Uterine smooth muscle cell (primary cell): ENCODE results near the gene ZNF784. TPM values are rescaled to one million over a fixed set of nuclear protein-coding genes. Genes with fewer than 3 reads are reported as not detected.

Experiments
- total RNA-seq: library from RNA; depleted of rRNA; stranded (reverse); fragments of >200 nt; gene quantifications from 2 replicates; pipeline ENCODE4 v1.2.3, GENCODE V29; 2014

The ZNF784 gene
- total RNA-seq = 4.4 and 5.4 TPM in 2 replicates

GRCh38 chr19:55624109-55625003, at the start of gene ZNF784:
ZNF784 (minus strand) TSS chr19:55624566; CDS start chr19:55624561, 5 bp downstream.

GRCh38 chr19:55654868-55655647, 30.7 kb upstream of the ZNF784 start, which contains the start of gene U2AF2:
U2AF2 (plus strand) TSS chr19:55655035; CDS start chr19:55655105, 70 bp downstream.

GRCh38 chr19:55647732-55648584, 23.6 kb upstream of the ZNF784 start, which contains the start of gene CCDC106:
CCDC106 (plus strand) TSS chr19:55648212; CDS start chr19:55649047, 835 bp downstream.

GRCh38 chr19:55643003-55643886, 18.9 kb upstream of the ZNF784 start, which contains the start of gene ZNF581:
ZNF581 (plus strand) TSS chr19:55643649; CDS start chr19:55644572, 923 bp downstream.

GRCh38 chr19:55640577-55641425, 16.4 kb upstream of the ZNF784 start, which contains the start of gene ZNF580:
ZNF580 (plus strand) TSS chr19:55641002; CDS start chr19:55642509, 1,507 bp downstream.

GRCh38 chr19:55605637-55606470, 18.5 kb downstream of the ZNF784 start, which contains the start of gene ZNF865:
ZNF865 (plus strand) TSS chr19:55605647; CDS start chr19:55613619, 7,972 bp downstream.

GRCh38 chr19:55599842-55600661, 24.3 kb downstream of the ZNF784 start, which contains the start of gene ZNF524:
ZNF524 (plus strand) TSS chr19:55600288; CDS start chr19:55602113, 1,825 bp downstream.

GRCh38 chr19:55599468-55599841, 24.9 kb downstream of the ZNF784 start, which contains the start of gene FIZ1:
FIZ1 (minus strand) TSS chr19:55599517; CDS start chr19:55597865, 1,652 bp downstream.

GRCh38 chr19:55580628-55581144, 43.7 kb downstream of the ZNF784 start, which contains the start of gene ZNF579:
ZNF579 (minus strand) TSS chr19:55580848; CDS start chr19:55579639, 1,209 bp downstream.

Other genes with a start within 250 kb of the ZNF784 start
- gene TMEM190, start 247.7 kb downstream of the ZNF784 start, total RNA-seq = 0.37 TPM in 1 of 2 replicates, not detected in the other
- gene TMEM238, start 240.3 kb downstream of the ZNF784 start, total RNA-seq = 0.33 and 0.75 TPM in 2 replicates
- 393 and 410 TPM in 2 replicates for gene RPL28, start 238.6 kb downstream of the ZNF784 start, total RNA-seq
- gene UBE2S, start 216.8 kb downstream of the ZNF784 start, total RNA-seq = 268 and 487 TPM in 2 replicates
- gene SHISA7, start 181.3 kb downstream of the ZNF784 start, total RNA-seq = not detected in 2 replicates
- gene ISOC2, start 162.9 kb downstream of the ZNF784 start, total RNA-seq = 52.5 and 63.2 TPM in 2 replicates
- not detected in 2 replicates for gene C19orf85, start 159.8 kb downstream of the ZNF784 start, total RNA-seq
- gene ZNF628, start 147.9 kb downstream of the ZNF784 start, total RNA-seq = 1.5 and 1.9 TPM in 2 replicates
- gene NAT14, start 139.4 kb downstream of the ZNF784 start, total RNA-seq = 19.1 and 29.9 TPM in 2 replicates
- 22.4 and 38.0 TPM in 2 replicates for gene SSC5D, start 136.1 kb downstream of the ZNF784 start, total RNA-seq
- gene SBK2, start 87.4 kb downstream of the ZNF784 start, total RNA-seq = 0.11 and 1.5 TPM in 2 replicates
- 0.12 TPM in 1 of 2 replicates, not detected in the other for gene SBK3, start 79.0 kb downstream of the ZNF784 start, total RNA-seq
- gene ZNF579, start 43.7 kb downstream of the ZNF784 start, total RNA-seq = 3.8 and 5.9 TPM in 2 replicates
- gene FIZ1, start 25.0 kb downstream of the ZNF784 start, total RNA-seq = 2.7 and 3.0 TPM in 2 replicates
- gene ZNF524, start 24.3 kb downstream of the ZNF784 start, total RNA-seq = 7.7 and 9.9 TPM in 2 replicates
- 1.00 and 1.2 TPM in 2 replicates for gene ZNF865, start 18.9 kb downstream of the ZNF784 start, total RNA-seq
- gene ZNF580, start 16.4 kb upstream of the ZNF784 start, total RNA-seq = 4.1 and 4.2 TPM in 2 replicates
- gene ZNF581, start 19.1 kb upstream of the ZNF784 start, total RNA-seq = 12.3 and 22.5 TPM in 2 replicates
- 2.5 and 8.5 TPM in 2 replicates for gene CCDC106, start 23.6 kb upstream of the ZNF784 start, total RNA-seq
- gene U2AF2, start 30.5 kb upstream of the ZNF784 start, total RNA-seq = 117 and 168 TPM in 2 replicates
- gene EPN1, start 50.7 kb upstream of the ZNF784 start, total RNA-seq = 79.4 and 112 TPM in 2 replicates
- gene NLRP9, start 113.8 kb upstream of the ZNF784 start, total RNA-seq = not detected in 2 replicates
- not detected in 2 replicates for gene RFPL4A, start 134.5 kb upstream of the ZNF784 start, total RNA-seq
- gene RFPL4AL1, start 144.6 kb upstream of the ZNF784 start, total RNA-seq = not detected in 2 replicates
- not detected in 2 replicates for gene NLRP11, start 207.4 kb upstream of the ZNF784 start, total RNA-seq
- not detected in 2 replicates for gene NLRP4, start 212.0 kb upstream of the ZNF784 start, total RNA-seq